OCI-LY3 (cell line): ENCODE results near the gene JCAD.

ENCODE experiments used
- EZH2phosphoT487 ChIP-seq: fragments of 200-600 bp; shearing (Covaris generic); IDR thresholded peaks from 2 replicates; pipeline ENCODE4 v1.6.1; 2018; ENCODE audit warnings: antibody characterized with exemption, mixed run types, low read depth
- TF ChIP-seq, protein P1 (sequence below): fragments of 200-600, 300-600 bp; sonication (generic); IDR thresholded peaks from 2 replicates; pipeline ENCODE4 v1.5.1; 2014; ENCODE audit warnings: antibody characterized with exemption, low read length, low read depth

DNA sequence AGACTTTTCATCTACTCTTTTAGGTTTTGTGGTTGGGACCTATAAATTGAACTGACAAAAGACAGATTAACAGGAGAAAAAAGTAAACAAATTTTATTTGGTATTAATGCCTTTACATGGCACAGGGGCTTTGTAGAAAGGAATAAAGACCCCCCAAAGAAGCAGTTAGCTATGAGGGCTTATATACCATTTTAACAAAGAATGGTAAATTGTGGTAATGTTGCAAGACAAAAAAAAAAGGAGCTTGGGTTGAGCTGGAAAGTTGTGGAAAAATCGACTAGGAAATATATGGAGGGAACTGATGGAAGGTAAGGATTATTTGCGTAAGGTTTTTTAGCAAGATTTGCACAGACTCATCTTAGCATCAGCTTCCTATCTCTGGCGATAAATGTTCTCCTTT, 84.6 kb downstream of the JCAD start:
- TF ChIP-seq, protein P1, sequence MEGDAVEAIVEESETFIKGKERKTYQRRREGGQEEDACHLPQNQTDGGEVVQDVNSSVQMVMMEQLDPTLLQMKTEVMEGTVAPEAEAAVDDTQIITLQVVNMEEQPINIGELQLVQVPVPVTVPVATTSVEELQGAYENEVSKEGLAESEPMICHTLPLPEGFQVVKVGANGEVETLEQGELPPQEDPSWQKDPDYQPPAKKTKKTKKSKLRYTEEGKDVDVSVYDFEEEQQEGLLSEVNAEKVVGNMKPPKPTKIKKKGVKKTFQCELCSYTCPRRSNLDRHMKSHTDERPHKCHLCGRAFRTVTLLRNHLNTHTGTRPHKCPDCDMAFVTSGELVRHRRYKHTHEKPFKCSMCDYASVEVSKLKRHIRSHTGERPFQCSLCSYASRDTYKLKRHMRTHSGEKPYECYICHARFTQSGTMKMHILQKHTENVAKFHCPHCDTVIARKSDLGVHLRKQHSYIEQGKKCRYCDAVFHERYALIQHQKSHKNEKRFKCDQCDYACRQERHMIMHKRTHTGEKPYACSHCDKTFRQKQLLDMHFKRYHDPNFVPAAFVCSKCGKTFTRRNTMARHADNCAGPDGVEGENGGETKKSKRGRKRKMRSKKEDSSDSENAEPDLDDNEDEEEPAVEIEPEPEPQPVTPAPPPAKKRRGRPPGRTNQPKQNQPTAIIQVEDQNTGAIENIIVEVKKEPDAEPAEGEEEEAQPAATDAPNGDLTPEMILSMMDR, result no peak
- TF ChIP-seq EZH2phosphoT487, result no peak
